HepG2 (cell line): ENCODE results near the gene RPA1. TPM values are rescaled to one million over a fixed set of nuclear protein-coding genes. Genes with fewer than 3 reads are reported as not detected.

Experiments used
- ATAC-seq: fragments of 200-7000 bp; cut with Tn5 transposase; 3 replicates; pipeline ENCODE4 v1.9.1; 2020; ENCODE audit warnings: mild to moderate bottlenecking, moderate library complexity
- BruUV-seq: library from RNA; stranded (reverse); fragments of 400-500 nt; replicated peaks from 2 replicates; lab custom pipeline; 2021; lab: Mats Ljungman, UMichigan
- CTCF ChIA-PET: fragments of 300-600 bp; formaldehyde crosslinking; extraction: SDS; loops from one replicate; lab custom pipeline; 2021; ENCODE audit warnings: low total read pairs, inconsistent platforms, low intra/inter-chr PET ratio; lab: Yijun Ruan, JAX
- POLR2A ChIA-PET: fragments of 350-600 bp; sonication (Branson Sonifier 250); formaldehyde crosslinking; loops from one replicate; lab custom pipeline; 2020; ENCODE audit warnings: antibody characterized with exemption, inconsistent platforms; lab: Yijun Ruan, JAX
- DNase-seq: peaks from one replicate; pipeline ENCODE4 v3.0.0-alpha.2; 2015; ENCODE audit warnings: low spot score
- FAIRE-seq: peaks from 3 replicates; lab custom pipeline; 2011; peaks lifted over from hg19 to GRCh38; lab: Jason Lieb, UNC
- H2AFZ ChIP-seq: one replicate; pipeline ENCODE4 v1.6.1; 2011; ENCODE audit warnings: low read length, inconsistent platforms
- H3K27ac ChIP-seq: fragments of 300-600 bp; 3 replicates; pipeline ENCODE4 v1.8.0; 2011; ENCODE audit warnings: mixed run types, mild to moderate bottlenecking, mixed read lengths, low read length, inconsistent platforms; ENCODE audit not compliant: insufficient read depth; ENCODE audit errors: extremely low read length
- H3K27me3 ChIP-seq, 2 experiments: fragments of 200-600 bp in 1 of 2; 2 replicates in 1 of 2; 3 replicates in 1 of 2; pipeline versions ENCODE4 v1.6.0 to v1.8.0; 2011; ENCODE audit warnings: low read length in 2 of 2, mild to moderate bottlenecking in 2 of 2, moderate library complexity in 2 of 2, inconsistent platforms in 1 of 2; ENCODE audit not compliant: insufficient read depth in 2 of 2, control insufficient read depth in 1 of 2
- H3K36me3 ChIP-seq, 2 experiments: fragments of 200-600 bp in 1 of 2; replicated peaks in 1 of 2; 2 replicates in 1 of 2; 3 replicates in 1 of 2; pipeline versions ENCODE4 v1.5.1 to v1.8.0; 2011; ENCODE audit warnings: low read length in 2 of 2, inconsistent platforms in 1 of 2; ENCODE audit not compliant: insufficient read depth in 2 of 2, control insufficient read depth in 1 of 2
- H3K4me1 ChIP-seq: 2 replicates; pipeline ENCODE4 v1.5.1; 2012; ENCODE audit warnings: low read length, inconsistent platforms; ENCODE audit not compliant: insufficient read depth
- H3K4me2 ChIP-seq: 2 replicates; pipeline ENCODE4 v1.6.0; 2011; ENCODE audit warnings: low read depth, low read length, inconsistent platforms
- H3K4me3 ChIP-seq, 3 experiments: fragments of 200-600 bp in 1 of 3; sonication (generic), shearing (Covaris generic) in 1 of 3; replicated peaks in 1 of 3; 2 replicates each; pipeline ENCODE4 v1.5.1; 2011 to 2016; ENCODE audit warnings: low read length in 3 of 3, inconsistent platforms in 2 of 3, low read depth in 2 of 3, mild to moderate bottlenecking in 2 of 3, control low read depth in 1 of 3, mixed read lengths in 1 of 3; ENCODE audit not compliant: insufficient read depth in 1 of 3
- H3K79me2 ChIP-seq: one replicate; pipeline ENCODE4 v1.6.1; 2011; ENCODE audit warnings: low read length, inconsistent platforms; ENCODE audit not compliant: insufficient read depth
- H3K9ac ChIP-seq: 2 replicates; pipeline ENCODE4 v1.6.0; 2011; ENCODE audit warnings: mild to moderate bottlenecking, low read depth, low read length, inconsistent platforms; ENCODE audit not compliant: insufficient read depth
- H3K9me3 ChIP-seq: 2 replicates; pipeline ENCODE4 v1.5.1; 2012; ENCODE audit warnings: mild to moderate bottlenecking, low read length
- H4K20me1 ChIP-seq: 2 replicates; pipeline ENCODE4 v1.6.0; 2011; ENCODE audit warnings: inconsistent platforms, mild to moderate bottlenecking, low read length, moderate library complexity; ENCODE audit not compliant: insufficient read depth
- GATAD2A ChIP-seq: IDR thresholded peaks from 2 replicates; pipeline ENCODE4 v1.6.1; 2016
- HDAC2 ChIP-seq: sonication (generic); formaldehyde crosslinking; IDR thresholded peaks from 2 replicates; pipeline ENCODE4 v1.4.0; 2020; ENCODE audit warnings: missing genetic modification reagents
- HOXA3 ChIP-seq: sonication (generic); formaldehyde crosslinking; IDR thresholded peaks from 2 replicates; pipeline ENCODE4 v1.5.0; 2020; ENCODE audit warnings: missing genetic modification reagents
- HOXA7 ChIP-seq: sonication (generic); formaldehyde crosslinking; IDR thresholded peaks from 2 replicates; pipeline ENCODE4 v1.8.1; 2022; ENCODE audit warnings: mild to moderate bottlenecking, missing genetic modification reagents, moderate library complexity
- JARID2 ChIP-seq: sonication (generic); formaldehyde crosslinking; IDR thresholded peaks from 2 replicates; pipeline ENCODE4 v1.8.1; 2023; ENCODE audit warnings: missing genetic modification reagents, inconsistent platforms; ENCODE audit not compliant: insufficient replicate concordance
- JDP2 ChIP-seq: sonication (generic); formaldehyde crosslinking; IDR thresholded peaks from 2 replicates; pipeline ENCODE4 v1.8.1; 2022; ENCODE audit warnings: missing genetic modification reagents, borderline replicate concordance
- MAF1 ChIP-seq: sonication (generic); formaldehyde crosslinking; IDR thresholded peaks from 2 replicates; pipeline ENCODE4 v1.5.0; 2020; ENCODE audit warnings: missing genetic modification reagents, borderline replicate concordance
- MXD4 ChIP-seq: IDR thresholded peaks from 2 replicates; pipeline ENCODE4 v1.6.1; 2016; ENCODE audit warnings: mild to moderate bottlenecking, missing biosample characterization, missing genetic modification reagents
- RFX3 ChIP-seq: IDR thresholded peaks from 2 replicates; pipeline ENCODE4 v1.6.1; 2016; ENCODE audit warnings: missing biosample characterization, missing genetic modification reagents
- SNAPC2 ChIP-seq: sonication (generic); formaldehyde crosslinking; IDR thresholded peaks from 2 replicates; pipeline ENCODE4 v1.8.1; 2022; ENCODE audit warnings: mild to moderate bottlenecking, missing genetic modification reagents
- SOX13 ChIP-seq, 3 experiments: fragments of 450-650 bp in 1 of 3; sonication (generic) in 1 of 3; formaldehyde crosslinking in 1 of 3; IDR thresholded peaks in 2 of 3; conservative IDR thresholded peaks in 1 of 3; 2 replicates each; pipeline versions ENCODE4 v1.5.0 to v1.6.1; 2016 to 2020; ENCODE audit warnings: antibody characterized with exemption in 1 of 3, mild to moderate bottlenecking in 1 of 3, missing compliant biosample characterization in 1 of 3, missing genetic modification reagents in 1 of 3, moderate library complexity in 1 of 3
- SOX6 ChIP-seq, 2 experiments: fragments of 450-650 bp in 1 of 2; sonication (generic) in 1 of 2; formaldehyde crosslinking in 1 of 2; IDR thresholded peaks; 2 replicates each; pipeline versions ENCODE4 v1.4.0 to v1.6.1; 2017 to 2020; ENCODE audit warnings: antibody characterized with exemption in 1 of 2, mild to moderate bottlenecking in 1 of 2, missing genetic modification reagents in 1 of 2
- ZKSCAN1 ChIP-seq: fragments of 150-350 bp; IDR thresholded peaks from 2 replicates; pipeline ENCODE4 v1.6.1; 2014; ENCODE audit warnings: low read length
- ZMYM3 ChIP-seq: sonication (generic); formaldehyde crosslinking; IDR thresholded peaks from 2 replicates; pipeline ENCODE4 v1.5.1; 2020; ENCODE audit warnings: mild to moderate bottlenecking, missing genetic modification reagents
- ZNF3 ChIP-seq: IDR thresholded peaks from 2 replicates; pipeline ENCODE4 v1.7.0; 2017; ENCODE audit warnings: inconsistent platforms
- ZNF354B ChIP-seq: sonication (generic); formaldehyde crosslinking; IDR thresholded peaks from 2 replicates; pipeline ENCODE4 v1.8.0; 2022; ENCODE audit warnings: mild to moderate bottlenecking, missing genetic modification reagents
- ZNF550 ChIP-seq: sonication (generic); formaldehyde crosslinking; IDR thresholded peaks from 2 replicates; pipeline ENCODE4 v1.4.0; 2020; ENCODE audit warnings: mild to moderate bottlenecking, missing genetic modification reagents, borderline replicate concordance
- ZNF572 ChIP-seq: sonication (generic); formaldehyde crosslinking; IDR thresholded peaks from 2 replicates; pipeline ENCODE4 v1.5.1; 2020; ENCODE audit warnings: mild to moderate bottlenecking, missing genetic modification reagents
- ZNF577 ChIP-seq: sonication (generic); formaldehyde crosslinking; IDR thresholded peaks from 2 replicates; pipeline ENCODE4 v1.4.0; 2020; ENCODE audit warnings: mild to moderate bottlenecking, low read depth, missing genetic modification reagents, borderline replicate concordance
- ZNF672 ChIP-seq: sonication (generic); formaldehyde crosslinking; IDR thresholded peaks from 2 replicates; pipeline ENCODE4 v1.8.1; 2022; ENCODE audit warnings: missing genetic modification reagents
- ZNF709 ChIP-seq: sonication (generic); formaldehyde crosslinking; IDR thresholded peaks from 2 replicates; pipeline ENCODE4 v1.5.0; 2020; ENCODE audit warnings: mild to moderate bottlenecking, missing genetic modification reagents
- WGBS: methylation state at CpG from one replicate; pipeline ENCODE4 v1.1.6; 2017; ENCODE audit warnings: low lambda C conversion rate; 5-methylcytosine and 5-hydroxymethylcytosine counted together
- in situ Hi-C: cut with HindIII; loops from 2 replicates; pipeline ENCODE4 v1.10.0; 2017; ENCODE audit warnings: low pct_unique_long_range_greater_than_20kb; ENCODE audit not compliant: extremely low pct_ligation_motif_present
- intact Hi-C: fragments of 100-400 bp; cut with micrococcal nuclease; formaldehyde crosslinking; loops from one replicate; pipeline ENCODE4 v1.10.0; 2022; ENCODE audit not compliant: unreplicated experiment
- polyA plus RNA-seq, 8 experiments: library from polyadenylated mRNA; depleted of rRNA in 3 of 8; stranded (reverse) in 7 of 8; unstranded in 1 of 8; fragments of >200 nt; fragmentation: Illumina TruSeq in 4 of 8; extraction: Trizol in 4 of 8; gene quantifications; 2 replicates each; pipeline versions ENCODE4 v1.2.1 to v1.2.3, GENCODE V29; 2011 to 2016; ENCODE audit warnings: low read depth in 4 of 8, missing spikeins in 1 of 8, mixed read lengths in 1 of 8; ENCODE audit not compliant: insufficient read depth in 1 of 8
- total RNA-seq, 5 experiments: library from RNA; depleted of rRNA; stranded (reverse); fragments of >200 nt; fragmentation: Illumina TruSeq; extraction: Trizol; gene quantifications; 2 replicates each; pipeline ENCODE4 v1.2.3, GENCODE V29; 2016; ENCODE audit warnings: low read depth in 1 of 5
- TF ChIP-seq, protein P1 (sequence below): sonication (generic); formaldehyde crosslinking; conservative IDR thresholded peaks from 2 replicates; pipeline ENCODE4 v1.4.0; 2020; ENCODE audit warnings: missing genetic modification reagents
- TF ChIP-seq, protein P2 (sequence below): sonication (generic); formaldehyde crosslinking; IDR thresholded peaks from 2 replicates; pipeline ENCODE4 v1.8.0; 2022; ENCODE audit warnings: mild to moderate bottlenecking, missing genetic modification reagents, moderate library complexity

The RPA1 gene
- total and polyA plus RNA-seq, 2 of the 13 experiments (the other 11 are each of a cell fraction or from before 2014, with no cell fraction given), result 13.9 to 37.6 TPM

GRCh38 chr17:1946021-1946932 lies 116.5 kb downstream of the RPA1 start:
- ChIA-PET CTCF (no interaction called here), POLR2A (no interaction called here)
- no peak overlapping the region for H3K4me3 ChIP-seq
- peaks cover 7 to 31% of the 10 kb centered on the region in 2 experiments; a peak in 4 of 5 replicates for H3K27me3 ChIP-seq
- intact Hi-C loops, result no loop called here
- ATAC-seq (peak; percentile 29), DNase-seq (peak; percentile 35), FAIRE-seq (peak; percentile 52)
- no peaks in the 10 kb centered on the region for H3K9me3 ChIP-seq
- H4K20me1 ChIP-seq, result no peaks in the 10 kb centered on the region
- H2AFZ ChIP-seq, result no peak overlapping the region
- no peaks in the 10 kb centered on the region for H3K36me3 ChIP-seq
- H3K4me1 ChIP-seq, result peaks cover 30% of the 10 kb centered on the region
- no peaks in the 10 kb centered on the region for H3K79me2 ChIP-seq
- in situ Hi-C loops, result no loop called here
- 59% methylated on average over 15 of the region's 20 CpGs for WGBS
- no TSS peak for BruUV-seq
- no peak overlapping the region for H3K27ac ChIP-seq
- no peak overlapping the region for H3K9ac ChIP-seq
- peak overlapping the region; percentile 33 for H3K4me2 ChIP-seq
- TF ChIP-seq ZNF354B (CRISPR knock-in tag), result no peak
- TF ChIP-seq ZNF572 (CRISPR knock-in tag), result no peak
- TF ChIP-seq SNAPC2 (CRISPR knock-in tag), result no peak
- TF ChIP-seq ZNF672 (CRISPR knock-in tag), result 0 out of 2 replicates have a peak, but pooled peaks have one; percentile 30
- no peak for TF ChIP-seq RFX3 (CRISPR knock-in tag)
- no peak for TF ChIP-seq ZKSCAN1
- TF ChIP-seq GATAD2A (CRISPR knock-in tag), result 0 out of 2 replicates have a peak, but pooled peaks have one; percentile 10
- TF ChIP-seq, protein P1, sequence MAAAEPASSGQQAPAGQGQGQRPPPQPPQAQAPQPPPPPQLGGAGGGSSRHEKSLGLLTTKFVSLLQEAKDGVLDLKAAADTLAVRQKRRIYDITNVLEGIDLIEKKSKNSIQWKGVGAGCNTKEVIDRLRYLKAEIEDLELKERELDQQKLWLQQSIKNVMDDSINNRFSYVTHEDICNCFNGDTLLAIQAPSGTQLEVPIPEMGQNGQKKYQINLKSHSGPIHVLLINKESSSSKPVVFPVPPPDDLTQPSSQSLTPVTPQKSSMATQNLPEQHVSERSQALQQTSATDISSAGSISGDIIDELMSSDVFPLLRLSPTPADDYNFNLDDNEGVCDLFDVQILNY (CRISPR knock-in tag), result 0 out of 2 replicates have a peak, but pooled peaks have one; percentile 47
- TF ChIP-seq ZMYM3, result no peak
- TF ChIP-seq ZNF577 (CRISPR knock-in tag), result no peak
- TF ChIP-seq ZNF3 (CRISPR knock-in tag), result no peak
- TF ChIP-seq SOX6 (IDR thresholded peaks at IDR 0.05), result no peak
- TF ChIP-seq SOX6 (CRISPR knock-in tag; IDR thresholded peaks at IDR 0.05), result peak; percentile 39; the same call in 1 of the 2 replicates
- TF ChIP-seq HDAC2 (CRISPR knock-in tag), result peak; percentile 33; the same call in 1 of the 2 replicates
- TF ChIP-seq SOX13 (IDR thresholded peaks at IDR 0.05), result no peak
- 0 out of 4 replicates have a peak, but pooled peaks of 1 of the 2 experiments have one; percentile 17 for TF ChIP-seq SOX13 (CRISPR knock-in tag; conservative IDR thresholded peaks at IDR 0.05 in 1 of 2, IDR thresholded peaks at IDR 0.05 in 1 of 2)
- 0 out of 2 replicates have a peak, but pooled peaks have one; percentile 44 for TF ChIP-seq HOXA3 (CRISPR knock-in tag)
- TF ChIP-seq MXD4, result peak; percentile 24; the same call in 1 of the 2 replicates
- TF ChIP-seq JDP2 (CRISPR knock-in tag), result no peak
- TF ChIP-seq HOXA7 (CRISPR knock-in tag), result 0 out of 2 replicates have a peak, but pooled peaks have one; percentile 58
- no peak for TF ChIP-seq ZNF550
- TF ChIP-seq ZNF709 (CRISPR knock-in tag), result no peak
- TF ChIP-seq JARID2, result no peak
- TF ChIP-seq, protein P2, sequence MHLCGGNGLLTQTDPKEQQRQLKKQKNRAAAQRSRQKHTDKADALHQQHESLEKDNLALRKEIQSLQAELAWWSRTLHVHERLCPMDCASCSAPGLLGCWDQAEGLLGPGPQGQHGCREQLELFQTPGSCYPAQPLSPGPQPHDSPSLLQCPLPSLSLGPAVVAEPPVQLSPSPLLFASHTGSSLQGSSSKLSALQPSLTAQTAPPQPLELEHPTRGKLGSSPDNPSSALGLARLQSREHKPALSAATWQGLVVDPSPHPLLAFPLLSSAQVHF (CRISPR knock-in tag), result peak; percentile 45; the same call in 1 of the 2 replicates
- TF ChIP-seq MAF1 (CRISPR knock-in tag), result no peak
